PC-3 (cell line): ENCODE measurements around the gene ENOPH1. TPM values are rescaled to one million over a fixed set of nuclear protein-coding genes. Genes with fewer than 3 reads are reported as not detected.

Experiments used
- ATAC-seq: fragments of 200-7000 bp; cut with Tn5 transposase; 2 replicates; pipeline ENCODE4 v1.9.1; 2020; ENCODE audit warnings: mild to moderate bottlenecking, moderate library complexity
- BruUV-seq: library from RNA; stranded (reverse); fragments of 400-500 nt; replicated peaks from 2 replicates; lab custom pipeline; 2021; lab: Mats Ljungman, UMichigan
- CTCF ChIA-PET: fragments of 300-600 bp; sonication (Branson Sonifier 250); formaldehyde crosslinking; loops from one replicate; lab custom pipeline; 2022; ENCODE audit warnings: antibody characterized with exemption; lab: Charles Lee
- POLR2A ChIA-PET: fragments of 300-600 bp; sonication (Branson Sonifier 250); formaldehyde crosslinking; loops from one replicate; lab custom pipeline; 2022; ENCODE audit warnings: antibody characterized with exemption; ENCODE audit not compliant: unreplicated experiment; lab: Charles Lee
- DNase-seq: peaks from one replicate; pipeline ENCODE4 v3.0.0-alpha.2; 2015
- H2AFZ ChIP-seq: fragments of 300-600 bp; sonication (generic); 2 replicates; pipeline ENCODE4 v1.6.0; 2016; ENCODE audit warnings: antibody characterized with exemption, low read length
- H3F3A ChIP-seq: fragments of 300-600 bp; sonication (generic); one replicate; pipeline ENCODE4 v1.6.0; 2017; ENCODE audit warnings: antibody characterized with exemption, low read length, control low read depth, mild to moderate bottlenecking; ENCODE audit not compliant: unreplicated experiment
- H3K27ac ChIP-seq: fragments of 300-600 bp; sonication (generic); 2 replicates; pipeline ENCODE4 v1.5.1; 2016; ENCODE audit warnings: mild to moderate bottlenecking, low read length
- H3K27me3 ChIP-seq: fragments of 300-600 bp; sonication (generic); 2 replicates; pipeline ENCODE4 v1.6.1; 2016; ENCODE audit warnings: low read length, mixed read lengths
- H3K36me3 ChIP-seq: fragments of 300-600 bp; sonication (generic); 2 replicates; pipeline ENCODE4 v1.6.1; 2016; ENCODE audit warnings: low read depth, mixed run types, low read length, mixed read lengths
- H3K4me1 ChIP-seq: fragments of 300-600 bp; sonication (generic); 2 replicates; pipeline ENCODE4 v1.5.1; 2016; ENCODE audit warnings: low read length; ENCODE audit not compliant: insufficient read depth
- H3K4me2 ChIP-seq: fragments of 300-600 bp; sonication (generic); 2 replicates; pipeline ENCODE4 v1.6.0; 2016; ENCODE audit warnings: low read length
- H3K4me3 ChIP-seq: fragments of 300-600 bp; sonication (generic); 2 replicates; pipeline ENCODE4 v1.5.1; 2016; ENCODE audit warnings: mild to moderate bottlenecking, low read length, mixed read lengths
- H3K79me2 ChIP-seq: fragments of 300-600 bp; sonication (generic); 2 replicates; pipeline ENCODE4 v1.6.1; 2017; ENCODE audit warnings: low read length, mixed read lengths
- H3K9ac ChIP-seq: fragments of 300-600 bp; sonication (generic); 2 replicates; pipeline ENCODE4 v1.6.0; 2016; ENCODE audit warnings: mild to moderate bottlenecking, low read length
- H3K9me2 ChIP-seq: fragments of 300-600 bp; sonication (generic); replicated peaks from 2 replicates; pipeline ENCODE4 v1.6.1; 2016; ENCODE audit warnings: mixed run types, low read length, mixed read lengths
- H3K9me3 ChIP-seq: fragments of 300-600 bp; sonication (generic); 2 replicates; pipeline ENCODE4 v1.6.1; 2016; ENCODE audit warnings: low read length, mixed read lengths
- H4K20me1 ChIP-seq: fragments of 300-600 bp; sonication (generic); 2 replicates; pipeline ENCODE4 v1.6.1; 2016; ENCODE audit warnings: low read length, mixed read lengths
- EZH2 ChIP-seq: fragments of 300-600 bp; sonication (generic); IDR thresholded peaks from one replicate; pipeline ENCODE4 v1.6.1; 2017; ENCODE audit warnings: antibody characterized with exemption, mild to moderate bottlenecking, low read length; ENCODE audit not compliant: unreplicated experiment
- EZH2phosphoT487 ChIP-seq: fragments of 300-600 bp; sonication (generic); IDR thresholded peaks from 2 replicates; pipeline ENCODE4 v1.6.1; 2018; ENCODE audit warnings: mild to moderate bottlenecking, antibody characterized with exemption, low read length, borderline replicate concordance
- intact Hi-C: fragments of 100-400 bp; cut with micrococcal nuclease; formaldehyde crosslinking; loops from 2 replicates; pipeline ENCODE4 v1.9.0; 2023
- total RNA-seq: library from RNA; depleted of rRNA; stranded (reverse); fragments of >200 nt; gene quantifications from 2 replicates; pipeline ENCODE4 v1.2.3, GENCODE V29; 2014
- TF ChIP-seq, protein P1 (sequence below): fragments of 300-600 bp; sonication (generic); conservative IDR thresholded peaks from 2 replicates; pipeline ENCODE4 v1.5.1; 2017; ENCODE audit warnings: antibody characterized with exemption, low read depth, mild to moderate bottlenecking, low read length

ENOPH1 gene
- total RNA-seq, 1 experiment from 2014 or later = 37.5 TPM

DNA sequence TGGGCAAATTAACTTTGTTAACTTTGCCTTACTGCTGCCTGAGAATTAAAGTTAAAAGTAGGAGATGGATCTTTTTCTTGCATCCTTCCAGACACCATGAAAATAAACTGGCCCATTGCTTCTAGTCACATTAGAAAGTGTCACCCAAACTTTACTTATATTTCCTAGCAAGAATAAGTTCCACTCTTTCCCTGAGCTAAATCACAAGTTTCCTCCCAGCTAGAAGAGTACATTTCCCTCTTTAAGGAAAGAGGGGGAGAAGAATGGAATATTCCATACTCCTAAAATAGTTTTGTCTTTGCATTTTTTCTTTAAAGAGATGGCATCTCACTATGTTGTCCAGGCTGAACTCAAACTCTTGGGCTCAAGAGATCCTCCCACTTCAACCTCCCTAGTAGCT, 77.6 kb downstream of the ENOPH1 start:
- H3K27ac ChIP-seq = no peak overlapping the region
- TF ChIP-seq, protein P1, sequence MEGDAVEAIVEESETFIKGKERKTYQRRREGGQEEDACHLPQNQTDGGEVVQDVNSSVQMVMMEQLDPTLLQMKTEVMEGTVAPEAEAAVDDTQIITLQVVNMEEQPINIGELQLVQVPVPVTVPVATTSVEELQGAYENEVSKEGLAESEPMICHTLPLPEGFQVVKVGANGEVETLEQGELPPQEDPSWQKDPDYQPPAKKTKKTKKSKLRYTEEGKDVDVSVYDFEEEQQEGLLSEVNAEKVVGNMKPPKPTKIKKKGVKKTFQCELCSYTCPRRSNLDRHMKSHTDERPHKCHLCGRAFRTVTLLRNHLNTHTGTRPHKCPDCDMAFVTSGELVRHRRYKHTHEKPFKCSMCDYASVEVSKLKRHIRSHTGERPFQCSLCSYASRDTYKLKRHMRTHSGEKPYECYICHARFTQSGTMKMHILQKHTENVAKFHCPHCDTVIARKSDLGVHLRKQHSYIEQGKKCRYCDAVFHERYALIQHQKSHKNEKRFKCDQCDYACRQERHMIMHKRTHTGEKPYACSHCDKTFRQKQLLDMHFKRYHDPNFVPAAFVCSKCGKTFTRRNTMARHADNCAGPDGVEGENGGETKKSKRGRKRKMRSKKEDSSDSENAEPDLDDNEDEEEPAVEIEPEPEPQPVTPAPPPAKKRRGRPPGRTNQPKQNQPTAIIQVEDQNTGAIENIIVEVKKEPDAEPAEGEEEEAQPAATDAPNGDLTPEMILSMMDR = no peak
- TF ChIP-seq EZH2 (no peak), EZH2phosphoT487 (no peak)
- no peaks in the 10 kb centered on the region for H3K9me2 ChIP-seq
- H3K4me2 ChIP-seq = no peak overlapping the region
- CTCF ChIA-PET = no interaction called here
- no peaks in the 10 kb centered on the region for H3K4me1 ChIP-seq
- no peaks in the 10 kb centered on the region for H3K9me3 ChIP-seq
- H4K20me1 ChIP-seq = no peaks in the 10 kb centered on the region
- ATAC-seq (no peak), DNase-seq (no peak)
- intact Hi-C loops = no loop called here
- H3K4me3 ChIP-seq = no peak overlapping the region
- no peaks in the 10 kb centered on the region for H3K36me3 ChIP-seq
- H2AFZ ChIP-seq = no peak overlapping the region
- H3F3A ChIP-seq = no peaks in the 10 kb centered on the region
- H3K9ac ChIP-seq = no peak overlapping the region
- no peaks in the 10 kb centered on the region for H3K79me2 ChIP-seq
- POLR2A ChIA-PET = no interaction called here
- no peaks in the 10 kb centered on the region for H3K27me3 ChIP-seq
- BruUV-seq = no TSS peak

DNA sequence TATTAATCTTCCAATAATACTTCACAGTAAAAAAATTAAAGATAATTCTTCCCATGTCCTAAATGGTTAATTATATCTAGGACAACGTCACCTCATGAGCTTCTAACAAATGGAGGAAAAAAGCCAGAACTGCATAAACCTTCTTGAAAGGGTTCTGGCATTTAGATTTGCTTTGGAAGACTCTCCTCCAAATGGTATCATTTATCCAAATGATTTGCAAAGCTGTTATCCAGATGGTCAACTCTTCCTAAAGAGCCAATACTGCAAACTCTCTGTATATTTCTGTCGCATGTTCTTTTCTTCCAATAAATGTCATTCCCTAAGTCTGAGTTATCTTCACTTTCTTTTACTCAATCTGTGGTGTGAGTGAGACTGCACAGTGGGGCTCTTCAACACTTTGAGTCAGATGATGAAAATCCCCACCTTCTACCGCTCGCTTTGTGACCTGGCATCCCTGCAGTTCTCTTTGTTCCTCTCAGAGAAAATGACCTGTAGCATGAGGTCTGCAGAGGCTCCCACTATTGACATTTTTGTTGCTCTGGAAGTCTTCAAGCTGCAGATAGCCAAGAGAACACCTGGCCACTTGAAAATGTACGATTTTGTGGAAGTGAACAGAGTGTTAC, 78.5 kb downstream of the ENOPH1 start:
- BruUV-seq = no TSS peak
- no peak overlapping the region for H3K4me2 ChIP-seq
- POLR2A ChIA-PET = no interaction called here
- TF ChIP-seq, protein P1 = no peak
- TF ChIP-seq EZH2phosphoT487 (no peak), EZH2 (no peak)
- DNase-seq (no peak), ATAC-seq (no peak)
- no peaks in the 10 kb centered on the region for H3K79me2 ChIP-seq
- CTCF ChIA-PET = no interaction called here
- no peaks in the 10 kb centered on the region for H3F3A ChIP-seq
- no peaks in the 10 kb centered on the region for H3K9me3 ChIP-seq
- no peak overlapping the region for H3K4me3 ChIP-seq
- H3K27ac ChIP-seq = no peak overlapping the region
- no peaks in the 10 kb centered on the region for H3K36me3 ChIP-seq
- H3K9me2 ChIP-seq = no peaks in the 10 kb centered on the region
- no peaks in the 10 kb centered on the region for H3K4me1 ChIP-seq
- no peak overlapping the region for H2AFZ ChIP-seq
- no peaks in the 10 kb centered on the region for H3K27me3 ChIP-seq
- intact Hi-C loops = no loop called here
- H4K20me1 ChIP-seq = no peaks in the 10 kb centered on the region
- H3K9ac ChIP-seq = no peak overlapping the region

DNA sequence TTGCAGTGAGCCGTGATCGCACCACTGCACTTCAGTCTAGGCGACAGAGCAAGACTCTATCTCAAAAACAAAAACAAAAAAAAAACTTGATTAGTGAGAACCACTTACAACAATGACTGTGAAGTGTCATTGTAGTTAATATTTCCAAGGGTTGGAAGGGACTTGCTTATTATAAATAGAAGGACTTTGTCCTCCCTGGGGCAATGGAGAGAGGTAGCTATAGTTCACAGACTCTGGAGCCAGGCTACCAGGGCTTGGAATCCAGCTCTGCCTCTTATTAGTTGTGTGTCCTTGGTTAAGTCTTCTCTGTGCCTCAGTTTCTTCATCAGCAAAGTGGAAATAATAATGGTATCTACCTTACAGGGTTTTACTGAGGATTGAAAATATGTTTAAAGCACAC, 79.8 kb downstream of the ENOPH1 start:
- BruUV-seq = no TSS peak
- intact Hi-C loops = no loop called here

More for the DNA sequence above, 79.8 kb downstream of the ENOPH1 start:
- TF ChIP-seq, protein P1 = no peak
- TF ChIP-seq EZH2 (no peak), EZH2phosphoT487 (no peak)
- Histone ChIP-seq H3K36me3 (no peaks in the 10 kb centered on the region), H2AFZ (no peak overlapping the region), H3K9ac (no peak overlapping the region), H3K4me1 (no peaks in the 10 kb centered on the region), H3K9me2 (no peaks in the 10 kb centered on the region), H3K4me3 (no peak overlapping the region), H3K79me2 (no peaks in the 10 kb centered on the region), H3K27ac (no peak overlapping the region), H3K4me2 (no peak overlapping the region), H3K9me3 (no peaks in the 10 kb centered on the region), H4K20me1 (no peaks in the 10 kb centered on the region), H3K27me3 (no peaks in the 10 kb centered on the region), H3F3A (no peaks in the 10 kb centered on the region)
- POLR2A ChIA-PET = no interaction called here
- no peak for DNase-seq
- ATAC-seq = no peak
- CTCF ChIA-PET = no interaction called here
